ENCODE data around the gene FXYD7.
"Not testable (repeated sequence)": the region's sequence is repeated elsewhere in the genome, so short reads cannot be mapped to it uniquely, and the experiment has no call there.

Gene FXYD7, protein sequence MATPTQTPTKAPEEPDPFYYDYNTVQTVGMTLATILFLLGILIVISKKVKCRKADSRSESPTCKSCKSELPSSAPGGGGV

DNA sequence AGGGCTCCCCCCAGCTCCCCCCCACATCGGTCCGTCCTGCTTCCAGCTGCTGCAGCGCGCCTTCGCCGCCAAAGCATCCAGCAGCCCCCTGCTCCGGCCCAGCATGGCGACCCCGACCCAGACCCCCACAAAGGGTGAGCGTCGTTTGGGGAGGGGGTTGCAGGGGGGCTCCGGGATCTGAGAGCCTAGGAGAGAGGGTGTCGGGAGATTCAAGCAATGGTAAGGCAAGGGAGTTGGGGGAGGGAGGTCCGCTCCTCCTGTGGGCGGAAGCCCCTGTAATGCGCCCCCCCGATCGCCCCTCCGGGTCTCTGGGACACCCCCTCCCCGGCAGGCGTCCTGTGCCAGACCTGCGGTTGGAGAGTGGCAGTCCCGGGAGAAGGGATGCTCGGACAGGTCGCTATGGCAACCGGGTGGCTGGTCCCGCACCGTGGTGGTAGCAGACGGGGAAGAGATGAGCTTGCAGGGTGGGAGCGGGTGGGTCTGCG is at the start of gene FXYD7:
TSS of gene FXYD7 (plus strand) at position 25 of the 485 bp plus-strand sequence. CDS start at position 104, 79 bp downstream.
- peak in 1 of 2 donors; percentile 22 for DNase-seq

DNA sequence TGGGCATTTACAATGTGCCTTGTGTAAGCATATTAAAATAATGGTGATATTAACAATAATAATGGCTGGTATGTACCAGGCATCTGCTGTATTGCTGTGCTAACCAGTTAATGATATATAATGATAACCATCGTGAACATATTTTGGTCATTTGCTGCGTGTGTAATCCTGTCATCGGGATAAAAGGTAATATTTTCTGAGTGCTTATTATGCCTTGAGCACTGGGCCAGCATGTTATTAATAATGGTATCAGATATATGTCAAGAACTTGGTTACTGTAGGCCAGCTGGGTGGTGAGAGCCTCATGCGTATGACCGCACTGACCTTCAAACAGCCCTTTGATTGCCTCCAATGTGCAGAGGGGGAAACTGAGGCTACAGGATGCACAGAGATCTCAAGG is 49.6 kb upstream of the FXYD7 start:
- no peak for DNase-seq

DNA sequence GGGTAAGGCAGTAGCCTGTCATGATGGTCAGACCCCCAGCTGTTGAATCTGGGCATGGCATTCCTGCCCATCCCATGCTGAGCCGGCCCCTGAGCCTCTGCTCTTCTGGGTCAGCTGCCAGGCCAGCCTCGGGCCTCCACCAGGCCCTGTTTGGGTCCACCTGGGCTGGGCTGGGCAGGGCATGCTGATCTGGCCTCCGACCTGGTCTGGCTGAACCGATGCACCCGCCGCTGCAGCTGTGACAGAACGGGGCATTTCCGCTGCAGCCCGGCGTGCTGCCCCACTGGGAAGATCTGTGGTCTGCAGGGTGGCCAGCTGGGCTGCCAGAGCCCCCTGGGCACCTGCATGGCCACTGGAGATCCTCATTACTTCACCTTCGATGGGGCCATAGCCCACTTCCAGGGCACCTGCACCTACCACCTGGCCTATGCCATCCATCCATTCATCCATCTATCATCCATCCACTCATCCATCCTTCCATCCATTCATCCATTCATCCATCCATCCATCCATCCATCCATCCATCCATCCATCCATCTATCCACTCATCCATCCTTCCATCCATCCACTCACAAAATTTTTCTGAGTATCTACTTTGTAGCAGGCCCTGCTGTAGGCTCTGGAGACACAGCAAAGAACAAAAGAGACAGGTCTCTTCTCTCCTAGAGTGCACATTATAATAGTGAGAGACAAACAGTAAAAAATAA is 49.0 kb upstream of the FXYD7 start:
- no peak for DNase-seq

DNA sequence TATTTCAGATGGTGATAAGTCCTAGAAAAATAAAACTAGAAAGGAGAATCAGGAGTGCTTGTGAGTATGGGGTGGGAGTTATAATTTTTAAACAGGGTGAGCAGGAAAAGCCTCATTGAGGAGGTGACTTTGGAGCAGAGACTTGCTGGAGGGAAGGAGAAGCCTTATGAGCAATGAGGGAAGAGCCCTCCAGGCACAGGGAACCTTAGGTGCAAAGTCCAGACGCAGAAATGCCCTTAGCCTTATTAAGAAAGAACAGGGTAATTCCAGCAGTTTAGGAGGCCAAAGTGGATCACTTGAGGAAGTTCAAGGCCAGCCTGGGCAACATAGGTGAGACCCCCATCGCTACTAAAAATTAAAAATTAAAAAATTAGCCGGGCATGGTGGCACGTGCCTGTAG is 48.4 kb upstream of the FXYD7 start:
- DNase-seq = no peak

DNA sequence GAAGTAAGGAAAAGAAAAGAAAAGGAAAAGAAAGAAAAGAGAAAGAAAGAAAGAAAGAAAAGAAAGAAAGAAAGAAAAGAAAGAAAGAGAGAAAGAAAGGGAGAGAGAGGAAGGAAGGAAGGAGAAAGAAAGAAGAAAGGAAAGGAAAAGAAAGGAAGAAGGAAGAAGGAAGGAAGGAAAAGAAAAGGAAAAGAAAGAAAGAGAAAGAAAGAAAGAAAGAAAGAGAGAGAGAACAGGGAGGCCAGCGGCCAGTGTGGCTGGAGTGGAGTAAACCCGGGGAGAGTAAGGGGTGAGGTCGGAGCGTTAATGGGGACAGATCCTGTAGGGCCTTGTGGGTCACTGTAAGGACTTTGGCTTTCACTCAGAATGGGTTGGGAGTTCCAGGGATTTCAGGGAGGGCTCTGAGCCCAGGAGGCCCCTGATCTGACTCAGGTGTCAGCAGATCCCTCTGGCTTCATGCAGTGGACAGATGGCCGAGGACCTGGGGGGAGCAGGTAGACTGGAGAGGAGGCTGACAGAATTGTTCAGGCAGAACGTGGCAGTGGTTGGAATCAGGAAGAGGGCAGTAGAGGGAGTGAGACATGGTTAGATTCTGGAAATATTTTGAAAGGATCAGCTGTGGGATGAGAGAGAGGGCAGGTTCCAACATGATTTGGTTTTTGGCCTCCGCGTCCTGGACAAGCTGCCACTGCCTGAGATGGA is 47.2 kb upstream of the FXYD7 start:
- DNase-seq = no peak

DNA sequence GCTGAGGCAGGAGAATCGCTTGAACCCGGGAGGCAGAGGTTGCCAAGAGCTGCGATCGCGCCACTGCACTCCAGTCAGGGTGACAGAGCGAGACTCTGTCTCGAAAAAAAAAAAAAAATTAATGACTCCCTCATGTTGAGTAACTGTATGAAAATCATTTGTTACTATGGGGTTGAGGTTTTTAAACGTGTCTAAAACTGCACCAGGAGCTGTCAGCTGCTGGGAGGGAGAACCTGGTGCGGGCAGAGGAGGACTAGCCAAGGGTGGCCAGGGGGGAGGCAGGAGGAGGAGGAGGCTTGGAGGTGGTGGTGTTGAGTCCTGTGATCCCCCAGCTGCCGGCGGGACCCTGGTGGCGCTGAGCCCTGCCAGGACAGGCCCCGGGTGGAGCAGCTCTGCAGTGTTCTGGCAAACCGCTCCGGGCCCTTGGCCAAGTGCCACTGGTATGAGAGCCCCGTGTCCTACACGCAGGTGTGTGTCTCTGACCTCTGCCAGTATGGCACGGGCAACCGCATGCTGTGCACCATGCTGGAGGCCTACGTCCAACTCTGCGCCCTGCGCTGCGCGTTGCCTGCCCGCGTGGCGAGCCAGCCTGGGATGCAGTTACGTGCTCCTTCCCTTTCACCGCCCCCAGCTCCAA is 44.5 kb upstream of the FXYD7 start:
- no peak for DNase-seq

DNA sequence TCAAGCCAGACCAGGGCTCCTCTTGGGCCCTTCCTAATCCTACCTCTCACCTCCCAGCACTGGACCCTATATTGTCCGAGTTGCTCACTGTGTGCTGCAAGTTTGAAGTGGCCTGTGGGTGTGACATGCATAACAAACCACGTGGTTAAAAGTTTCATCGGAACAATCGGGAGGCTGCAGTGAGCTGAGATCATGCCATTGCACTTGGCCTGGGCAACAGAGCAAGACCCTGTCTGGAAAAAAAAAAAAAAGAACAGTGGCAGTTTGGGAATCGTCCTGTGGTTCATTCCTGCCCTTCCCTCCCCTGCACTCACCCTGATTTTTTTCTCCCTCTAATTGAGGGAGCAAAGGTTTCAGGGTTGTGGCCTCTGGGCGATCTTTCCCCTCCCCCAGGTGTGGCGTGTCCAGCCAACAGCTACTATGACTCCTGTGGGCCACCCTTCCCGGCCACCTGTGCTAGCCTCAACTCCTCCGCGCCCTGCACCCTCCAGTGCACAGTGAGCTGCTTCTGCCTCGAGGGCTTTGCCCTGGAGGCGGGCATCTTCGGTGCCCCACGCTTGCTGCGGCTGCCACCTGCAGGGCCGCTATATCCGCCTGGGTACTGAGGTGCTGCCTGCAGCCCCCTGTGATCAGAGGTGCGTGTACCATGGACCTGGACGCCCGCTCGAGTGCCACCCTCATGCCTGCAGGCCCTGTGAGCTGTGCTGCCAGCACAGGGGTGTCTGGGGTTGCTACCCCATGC is 43.7 kb upstream of the FXYD7 start:
- DNase-seq = no peak

DNA sequence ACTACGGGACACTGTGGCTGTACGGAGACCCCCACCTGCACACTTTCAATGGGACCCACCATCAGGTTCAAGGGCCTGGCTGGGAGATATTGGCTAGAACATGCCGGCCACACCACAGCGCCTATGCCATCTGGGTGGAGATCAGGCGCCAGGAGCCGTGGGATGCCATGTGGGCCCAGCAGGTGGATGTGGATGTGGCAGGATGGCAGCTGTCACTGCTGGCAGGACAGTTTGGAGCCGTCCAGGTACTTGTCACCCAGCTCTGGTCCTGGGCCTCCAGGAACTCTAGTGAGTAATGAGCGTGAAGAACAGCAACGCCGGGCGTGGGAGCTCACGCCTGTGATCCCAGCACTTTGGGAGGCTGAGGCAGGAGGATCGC is 43.2 kb upstream of the FXYD7 start:
- DNase-seq = no peak

DNA sequence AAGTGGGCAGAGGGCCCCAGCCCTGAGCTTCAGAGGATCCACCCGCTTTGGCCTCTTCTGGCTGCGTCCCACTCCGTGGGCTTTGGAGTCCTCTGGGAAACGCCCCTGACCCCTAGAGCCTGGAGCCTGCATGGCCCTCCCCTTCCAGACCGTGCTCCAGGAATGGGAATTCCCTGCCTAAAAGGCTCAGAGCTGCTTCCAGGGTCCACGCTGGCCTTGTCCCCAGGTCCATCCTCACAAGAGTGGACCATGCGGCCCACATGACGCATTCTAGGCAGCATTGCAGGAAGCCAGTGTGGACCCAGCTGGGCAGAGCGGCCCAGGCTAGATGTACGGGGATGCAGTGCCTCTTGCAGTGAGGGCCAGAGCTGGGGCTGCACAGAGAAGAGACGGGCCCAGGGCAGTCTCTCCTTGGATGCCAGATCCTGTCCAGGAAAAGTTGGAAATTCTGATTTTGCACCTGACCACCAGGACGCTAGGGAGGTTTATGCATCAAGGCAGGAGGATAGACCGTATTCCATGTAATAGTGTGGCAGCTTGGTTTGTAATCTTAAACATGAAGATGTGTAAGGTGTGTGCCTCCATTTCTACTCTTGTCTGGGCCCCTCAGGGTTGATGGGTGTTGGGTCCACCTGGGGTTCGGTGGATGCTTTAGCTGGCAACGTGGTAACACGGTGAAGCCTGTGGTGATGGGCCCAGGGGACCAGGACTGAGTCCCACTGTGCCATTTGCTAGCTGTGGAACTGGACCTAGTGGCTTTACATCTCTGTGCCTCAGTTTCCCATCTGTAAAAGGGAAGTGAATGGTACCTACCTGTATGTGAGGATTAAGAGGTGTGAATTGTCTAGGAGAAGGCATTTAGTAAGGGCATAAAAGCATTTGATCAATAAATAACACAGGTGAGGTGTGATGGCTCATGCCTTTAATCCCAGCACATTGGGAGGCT is 42.2 kb upstream of the FXYD7 start:
- no peak for DNase-seq

DNA sequence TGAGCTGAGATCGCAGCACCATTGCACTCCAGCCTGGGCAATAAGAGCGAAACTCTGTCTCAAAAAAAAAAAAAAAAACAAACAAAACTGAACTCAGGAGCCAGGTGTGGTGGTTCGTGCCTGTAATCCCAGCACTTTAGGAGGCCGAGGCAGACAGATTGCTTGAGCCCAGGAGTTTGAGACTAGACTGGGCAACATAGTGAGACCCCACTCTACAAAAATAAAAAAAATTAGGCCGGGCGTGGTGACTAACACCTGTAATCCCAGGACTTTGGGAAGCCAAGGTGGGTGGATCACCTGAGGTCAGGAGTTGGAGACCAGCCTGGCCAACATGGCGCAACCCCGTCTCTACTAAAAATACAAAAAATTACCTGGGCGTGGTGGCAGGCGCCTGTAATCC is 41.1 kb upstream of the FXYD7 start:
- not testable (repeated sequence) for DNase-seq

DNA sequence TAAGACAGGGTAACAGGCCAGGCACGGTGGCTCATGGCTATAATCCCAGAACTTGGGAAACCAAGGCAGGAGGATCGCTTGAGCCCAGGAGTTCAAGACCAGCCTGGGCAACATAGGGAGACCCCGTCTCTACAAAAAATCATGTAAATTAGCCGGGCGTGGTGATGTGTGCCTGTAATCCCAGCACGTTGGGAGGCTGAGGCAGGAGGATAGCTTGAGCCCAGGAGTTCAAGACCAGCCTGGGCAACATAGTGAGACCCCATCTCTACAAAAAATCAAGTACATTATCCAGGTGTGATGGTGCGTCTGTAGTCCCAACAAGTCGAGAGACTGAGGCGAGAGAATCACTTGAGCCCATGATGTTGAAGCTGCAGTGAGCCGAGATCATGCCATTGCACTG is 39.4 kb upstream of the FXYD7 start:
- not testable (repeated sequence) for DNase-seq

DNA sequence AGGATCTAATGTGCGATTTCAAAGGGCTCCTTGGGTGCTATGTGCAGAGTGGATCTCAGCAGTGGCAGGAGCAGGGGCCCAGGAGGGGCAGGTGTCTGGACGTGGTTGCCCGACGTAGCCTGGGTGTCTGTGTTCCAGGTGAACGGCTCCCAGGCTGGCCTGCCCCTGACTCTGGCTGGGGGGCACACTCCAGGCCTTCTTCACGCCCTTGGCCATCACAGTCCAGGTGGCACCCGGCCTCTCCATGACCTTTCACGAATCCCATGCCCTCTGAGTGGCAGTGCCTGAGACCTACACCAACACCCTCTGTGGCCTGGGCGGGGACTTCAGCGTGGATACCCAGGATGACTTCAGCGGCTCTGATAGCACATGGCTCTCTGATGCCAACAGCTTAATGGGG is 38.7 kb upstream of the FXYD7 start:
- DNase-seq = no peak

DNA sequence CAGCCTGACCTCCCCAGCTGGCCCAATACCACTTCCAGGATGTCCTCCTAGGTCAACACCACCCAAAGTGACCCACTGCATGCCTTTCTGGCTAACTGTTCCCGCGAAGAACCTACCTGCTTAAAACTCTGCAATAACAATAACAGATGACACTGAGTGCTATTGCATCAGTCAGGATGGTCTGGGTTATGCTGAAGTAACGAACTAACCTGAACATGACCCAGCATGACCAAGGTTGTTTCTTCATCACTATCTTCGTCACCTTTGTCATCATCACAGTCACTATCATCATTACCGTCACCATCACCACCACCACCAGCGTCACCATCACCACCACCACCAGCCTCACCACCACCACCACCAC is 38.0 kb upstream of the FXYD7 start:
- no peak for DNase-seq

DNA sequence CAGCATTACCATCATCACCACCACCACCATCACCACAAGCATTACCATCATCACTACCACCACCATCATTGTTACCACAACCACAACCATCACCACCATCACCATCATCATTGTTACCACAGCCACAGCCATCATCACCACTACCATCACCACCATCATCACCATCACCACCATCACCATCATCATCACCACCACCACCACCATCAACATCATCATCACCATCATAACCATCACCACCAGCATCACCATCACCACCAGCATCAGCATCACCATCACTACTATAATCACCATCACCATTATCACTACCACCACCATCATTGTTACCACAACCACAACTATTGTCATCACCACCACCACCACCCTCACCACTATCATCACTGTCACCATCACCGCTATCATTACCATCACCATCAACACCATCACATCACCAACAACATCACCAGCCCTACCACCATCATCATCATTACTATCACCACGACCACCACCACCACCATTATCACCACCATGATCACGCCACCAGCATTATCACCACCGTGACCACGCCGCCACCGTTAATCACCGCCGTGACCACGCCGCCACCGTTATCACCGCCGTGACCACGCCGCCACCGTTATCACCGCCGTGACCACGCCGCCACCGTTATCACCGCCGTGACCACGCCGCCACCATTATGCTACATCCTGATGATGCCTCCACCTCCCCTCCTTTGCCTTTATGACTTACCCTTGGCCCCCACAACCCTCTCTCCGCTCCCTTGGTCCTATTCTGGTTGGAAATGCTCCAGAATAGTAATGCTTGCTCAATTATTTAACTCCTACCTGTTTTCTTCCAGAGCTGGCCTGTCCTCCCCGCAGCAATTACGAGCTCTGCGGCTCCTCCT is 37.4 kb upstream of the FXYD7 start:
- DNase-seq = no peak

DNA sequence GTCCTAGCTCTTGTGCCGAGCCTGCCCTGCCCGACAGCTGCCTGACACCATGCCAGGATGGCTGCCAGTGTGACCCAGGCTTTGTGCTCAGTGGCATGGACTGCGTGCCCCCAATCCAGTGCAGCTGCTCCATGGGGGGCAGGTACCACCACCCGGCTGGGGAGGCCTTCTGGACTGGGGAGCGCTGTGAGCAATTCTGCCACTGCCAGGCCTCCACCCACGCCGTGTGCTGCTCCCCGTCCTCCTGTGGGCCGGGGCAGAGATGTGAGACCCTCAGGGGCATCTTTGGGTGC is 36.8 kb upstream of the FXYD7 start:
- peak; percentile 52 to 83 for DNase-seq

DNA sequence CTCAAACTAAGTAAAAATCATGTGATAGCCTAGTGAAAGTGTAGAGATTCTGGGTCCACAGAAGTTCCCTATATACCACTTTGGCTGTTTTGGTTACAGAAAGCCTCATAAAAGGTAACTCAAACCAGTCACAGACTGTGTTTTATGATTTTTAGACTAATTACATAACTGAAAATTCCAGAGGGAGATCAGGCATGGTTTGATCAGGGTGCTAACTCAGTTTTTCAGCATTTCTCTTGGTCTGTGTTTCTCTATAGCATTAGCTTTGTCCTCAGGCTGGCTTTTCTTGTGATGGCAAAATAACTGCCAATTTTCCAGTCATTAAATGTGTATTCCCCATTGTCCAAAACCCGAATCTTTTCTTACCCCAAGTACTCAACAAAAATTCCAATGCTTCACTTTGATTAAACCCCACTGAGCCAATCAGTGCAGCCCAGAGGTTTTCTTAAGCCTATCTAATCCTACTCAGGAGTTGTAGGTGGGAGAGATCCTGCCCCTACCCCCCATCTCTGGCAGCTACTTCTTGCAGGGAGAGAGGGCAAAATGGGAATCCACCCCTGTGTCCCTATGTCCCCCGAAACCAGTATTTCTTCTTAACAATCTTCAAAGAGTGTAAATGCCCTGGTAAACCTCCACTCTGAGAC is 36.0 kb upstream of the FXYD7 start:
- no peak for DNase-seq

DNA sequence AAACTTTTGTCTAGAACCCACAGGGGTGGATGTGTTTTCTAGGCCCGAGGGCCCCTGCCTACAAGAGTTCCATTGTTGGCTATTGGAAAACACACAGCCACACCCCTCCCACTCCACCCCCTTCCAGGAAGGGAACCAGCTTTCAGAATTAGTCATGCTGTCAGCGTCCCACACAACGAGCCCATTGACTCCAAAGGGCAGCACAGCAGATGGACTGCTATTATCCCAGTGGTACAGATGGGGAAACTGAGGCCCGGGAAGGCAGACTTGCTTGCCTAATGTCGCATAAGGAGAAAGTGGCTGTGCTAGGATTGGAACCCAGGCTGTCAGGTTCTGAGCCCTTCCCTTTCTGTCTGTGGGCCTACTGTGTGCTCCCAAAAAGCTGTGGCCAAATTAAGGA is 35.5 kb upstream of the FXYD7 start:
- peak; percentile 88 to 91 for DNase-seq

DNA sequence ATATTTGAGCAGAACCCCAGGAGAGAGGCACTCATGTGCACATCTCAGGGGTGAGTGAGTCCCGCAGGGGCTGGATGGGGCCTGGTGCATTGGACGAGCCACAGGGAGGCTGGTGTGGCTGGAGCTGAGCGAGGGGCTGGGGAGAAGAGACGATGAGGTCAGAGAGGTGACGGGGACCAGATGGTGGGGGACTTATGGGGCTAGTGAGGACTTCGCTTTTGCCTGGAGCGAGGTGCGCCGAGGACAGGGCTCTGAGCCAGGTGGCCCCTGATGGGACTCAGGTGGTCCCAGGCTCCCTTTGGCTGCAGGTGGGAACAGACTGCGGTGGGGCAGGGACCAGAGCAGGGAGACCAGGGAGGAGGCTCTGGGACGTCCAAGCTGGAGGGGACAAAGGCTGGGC is 34.3 kb upstream of the FXYD7 start:
- no peak for DNase-seq

DNA sequence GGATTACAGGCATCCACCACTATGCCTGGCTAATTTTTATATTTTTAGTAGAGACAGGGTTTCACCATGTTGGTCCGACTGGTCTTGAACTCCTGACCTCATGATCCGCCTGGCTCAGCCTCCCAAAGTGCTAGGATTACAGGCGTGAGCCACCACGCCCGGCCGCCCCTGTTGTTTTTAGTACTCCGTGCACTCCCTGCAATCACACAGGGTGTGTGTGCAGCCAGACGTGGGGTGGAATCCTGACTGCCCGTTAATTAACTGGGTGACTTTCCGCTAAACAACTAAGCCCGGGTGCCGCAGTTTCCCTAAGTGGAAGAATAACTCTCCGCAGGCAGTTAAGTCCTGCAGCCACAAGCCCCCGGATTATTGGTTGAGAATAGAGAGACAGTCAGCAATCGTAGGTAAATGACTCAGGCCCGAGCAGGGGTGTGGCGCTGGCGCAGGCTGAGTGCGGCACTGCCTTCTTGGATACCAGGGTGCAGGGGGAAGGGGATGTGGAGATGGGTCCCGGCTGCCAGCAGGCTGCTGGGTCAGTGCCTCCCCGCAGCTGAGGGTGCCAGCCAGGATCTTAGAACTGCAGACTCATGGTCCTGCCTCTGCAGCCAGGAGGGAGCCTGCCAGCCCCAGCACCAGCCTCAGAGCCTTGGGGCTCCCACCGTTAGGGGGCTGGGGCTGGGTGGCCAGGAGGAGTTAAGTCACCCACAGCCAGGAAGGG is 33.5 kb upstream of the FXYD7 start:
- DNase-seq = peak; percentile 31 to 58

DNA sequence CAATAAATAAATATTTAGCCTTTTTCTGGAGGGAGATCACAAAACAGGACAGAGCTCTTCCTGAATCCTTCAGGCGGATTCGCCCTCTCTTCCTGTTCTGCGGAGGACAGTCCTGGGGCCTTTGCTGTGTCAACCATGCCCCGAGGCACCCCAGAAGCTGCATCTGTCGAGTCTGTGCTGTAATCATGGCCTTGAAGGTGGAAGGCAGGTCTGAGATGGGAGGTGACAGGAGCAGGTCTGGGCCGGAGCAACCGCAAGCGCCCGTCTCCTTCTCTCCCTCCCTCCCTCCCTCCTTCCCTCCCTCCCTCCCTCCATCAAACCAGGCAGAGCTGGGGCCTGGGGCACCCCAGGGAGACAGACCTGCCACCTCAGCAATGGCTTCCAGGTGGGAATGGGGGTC is 32.1 kb upstream of the FXYD7 start:
- no peak for DNase-seq

Measured in hippocampal formation (tissue), 2 donors.